AG10803 (cell line): Measurements from ENCODE around the gene HPDL.

Experiments
- DNase-seq: peaks from one replicate; pipeline ENCODE4 v3.0.0; 2010; ENCODE audit warnings: low read depth
- H3K4me3 ChIP-seq: 2 replicates; pipeline ENCODE4 v1.5.1; 2011; ENCODE audit warnings: mild to moderate bottlenecking, low read length, control low read depth
- TF ChIP-seq, protein P1 (sequence below): conservative IDR thresholded peaks from 2 replicates; pipeline ENCODE4 v1.5.1; 2011; ENCODE audit warnings: mild to moderate bottlenecking, low read length, control low read depth, inconsistent platforms

The HPDL gene

DNA sequence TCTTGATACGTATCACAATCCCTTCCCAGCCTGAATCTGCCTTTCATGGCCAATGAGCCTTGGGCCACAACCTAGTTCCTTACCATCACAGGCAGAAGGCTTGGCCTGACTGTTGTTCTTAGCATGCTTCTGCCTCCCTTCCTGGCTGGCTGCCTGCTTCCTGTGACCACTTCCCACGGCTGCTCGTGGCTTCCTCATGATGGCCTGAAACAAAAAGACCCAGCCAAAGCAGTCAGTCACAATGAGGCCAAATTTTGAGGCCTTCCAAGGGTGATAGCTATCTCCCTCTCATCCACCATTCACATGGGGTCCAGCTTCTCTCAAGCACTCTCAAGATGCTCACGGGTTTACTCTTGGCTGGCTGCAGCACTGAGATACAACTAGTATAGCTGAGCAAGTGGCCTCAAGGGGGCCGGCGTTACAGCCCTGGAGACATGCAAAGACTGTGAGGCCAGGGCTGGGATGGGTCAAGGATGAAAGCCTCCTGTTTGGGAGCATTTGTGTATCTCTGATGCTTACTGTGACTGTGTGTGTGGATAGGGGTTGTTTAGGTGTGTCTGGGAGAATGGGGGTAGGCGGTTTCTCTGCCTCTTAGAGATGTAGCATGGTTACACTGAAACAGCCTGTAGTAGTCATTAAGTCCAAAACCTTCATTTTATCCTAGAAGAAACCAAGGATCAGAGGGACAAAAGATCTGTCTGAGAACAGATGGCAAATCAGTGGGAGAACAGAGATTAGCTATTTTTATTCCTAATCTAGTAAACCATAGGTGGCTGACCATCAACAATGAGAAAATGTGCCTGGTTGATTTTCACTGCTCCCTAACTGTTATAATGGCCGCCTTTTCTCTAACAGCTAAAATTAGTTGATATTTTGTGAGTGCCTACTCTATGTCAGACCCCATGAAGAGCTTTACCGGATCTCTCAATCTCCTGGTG is 7.9 kb downstream of the HPDL start:
- TF ChIP-seq, protein P1, sequence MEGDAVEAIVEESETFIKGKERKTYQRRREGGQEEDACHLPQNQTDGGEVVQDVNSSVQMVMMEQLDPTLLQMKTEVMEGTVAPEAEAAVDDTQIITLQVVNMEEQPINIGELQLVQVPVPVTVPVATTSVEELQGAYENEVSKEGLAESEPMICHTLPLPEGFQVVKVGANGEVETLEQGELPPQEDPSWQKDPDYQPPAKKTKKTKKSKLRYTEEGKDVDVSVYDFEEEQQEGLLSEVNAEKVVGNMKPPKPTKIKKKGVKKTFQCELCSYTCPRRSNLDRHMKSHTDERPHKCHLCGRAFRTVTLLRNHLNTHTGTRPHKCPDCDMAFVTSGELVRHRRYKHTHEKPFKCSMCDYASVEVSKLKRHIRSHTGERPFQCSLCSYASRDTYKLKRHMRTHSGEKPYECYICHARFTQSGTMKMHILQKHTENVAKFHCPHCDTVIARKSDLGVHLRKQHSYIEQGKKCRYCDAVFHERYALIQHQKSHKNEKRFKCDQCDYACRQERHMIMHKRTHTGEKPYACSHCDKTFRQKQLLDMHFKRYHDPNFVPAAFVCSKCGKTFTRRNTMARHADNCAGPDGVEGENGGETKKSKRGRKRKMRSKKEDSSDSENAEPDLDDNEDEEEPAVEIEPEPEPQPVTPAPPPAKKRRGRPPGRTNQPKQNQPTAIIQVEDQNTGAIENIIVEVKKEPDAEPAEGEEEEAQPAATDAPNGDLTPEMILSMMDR, result no peak
- no peak overlapping the region for H3K4me3 ChIP-seq
- no peak for DNase-seq

DNA sequence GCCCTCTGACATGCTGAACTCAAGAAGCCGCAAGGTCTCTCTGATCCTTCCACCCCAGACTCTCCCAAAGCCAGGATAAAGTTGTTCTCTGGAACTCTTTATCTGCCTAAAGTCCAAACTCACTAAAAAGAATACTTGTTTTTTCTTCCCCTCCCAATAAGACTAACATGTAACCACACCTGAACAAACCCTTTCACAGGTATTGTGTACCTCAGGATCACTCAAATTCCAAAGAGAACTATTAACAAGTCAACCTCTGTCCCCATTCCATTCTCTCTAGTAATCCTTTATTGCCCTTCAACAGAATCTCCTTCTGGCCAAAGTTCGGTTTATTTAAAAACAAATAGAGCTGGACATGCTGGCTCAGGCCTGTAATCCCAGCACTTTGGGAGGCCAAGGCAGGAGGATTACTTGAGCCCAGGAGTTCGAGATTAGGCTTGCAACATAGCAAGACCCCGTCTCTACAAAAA is 9.2 kb downstream of the HPDL start:
- TF ChIP-seq, protein P1, result no peak
- no peak overlapping the region for H3K4me3 ChIP-seq
- DNase-seq, result no peak

DNA sequence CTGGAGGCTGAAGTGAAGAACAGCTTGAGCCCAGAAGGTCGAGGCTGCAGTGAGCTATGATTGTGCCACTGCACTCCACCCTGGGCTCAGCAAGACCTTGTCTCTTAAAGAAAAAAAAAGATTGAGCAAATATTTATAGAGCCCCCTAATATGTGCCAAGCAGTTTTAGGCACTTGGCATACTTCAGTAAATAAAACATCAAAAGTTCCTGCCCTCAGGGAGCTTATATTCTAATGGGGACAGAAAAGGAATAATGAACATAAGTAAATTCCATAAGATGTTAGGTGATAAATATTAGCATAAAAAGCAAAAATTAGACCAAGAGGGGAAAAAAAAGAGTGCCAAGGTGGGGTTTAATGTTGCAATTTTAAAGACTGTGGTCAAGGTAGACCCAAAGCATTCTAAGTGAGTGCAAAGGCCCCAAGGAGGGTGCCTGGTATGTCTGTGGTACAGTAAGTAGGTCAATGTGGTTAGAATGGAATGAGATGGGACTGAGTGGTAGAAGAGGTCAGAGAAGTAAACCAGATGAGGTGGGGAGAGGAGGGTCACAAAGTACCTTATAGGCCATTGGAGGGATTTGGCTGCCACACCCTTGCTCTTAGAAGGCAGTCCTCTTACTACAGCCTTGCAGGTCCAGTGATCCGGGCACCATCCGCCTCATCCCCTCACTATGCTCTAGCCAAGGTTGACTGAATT is 11.1 kb downstream of the HPDL start:
- H3K4me3 ChIP-seq, result no peak overlapping the region
- TF ChIP-seq, protein P1, result no peak
- DNase-seq, result peak; percentile 10

DNA sequence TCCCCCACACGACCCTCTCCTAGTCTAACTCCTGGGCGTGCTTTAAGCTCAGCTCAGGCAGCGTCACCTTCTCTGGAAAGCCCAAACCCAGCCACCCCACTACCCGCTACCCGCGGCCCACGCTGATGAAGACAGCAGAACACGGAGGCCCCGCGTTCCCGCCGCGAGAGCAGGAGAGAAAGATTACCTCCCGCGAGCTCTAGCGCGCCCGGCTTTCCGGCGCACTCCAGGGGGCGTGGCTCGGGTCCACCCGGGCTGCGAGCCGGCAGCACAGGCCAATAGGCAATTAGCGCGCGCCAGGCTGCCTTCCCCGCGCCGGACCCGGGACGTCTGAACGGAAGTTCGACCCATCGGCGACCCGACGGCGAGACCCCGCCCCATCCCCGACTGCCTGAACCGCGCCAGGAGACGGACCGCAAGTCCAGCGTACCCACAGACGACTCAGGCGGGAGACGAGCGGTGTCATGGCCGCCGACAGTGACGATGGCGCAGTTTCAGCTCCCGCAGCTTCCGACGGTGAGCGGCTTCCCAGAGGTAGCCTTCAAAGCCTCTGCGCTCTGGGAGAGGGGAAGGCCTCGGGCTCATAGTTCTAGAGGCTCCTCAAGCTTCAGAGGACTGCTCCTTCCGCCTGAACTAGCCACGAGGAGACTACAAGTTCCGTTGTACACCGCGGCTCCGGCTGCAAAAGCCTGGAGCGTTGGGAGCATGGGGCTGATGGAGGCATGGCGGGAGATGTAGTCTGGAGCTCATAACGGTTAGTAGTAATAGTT is 13.3 kb downstream of the HPDL start, which contains the start of the genes MUTYH and TOE1:
TSS of gene MUTYH (minus strand) at position 652 of the 770 bp plus-strand sequence. CDS start 5,935 bp downstream, outside the sequence.
TSS of gene TOE1 (plus strand) at position 382 of the 770 bp plus-strand sequence. CDS start at position 465, 83 bp downstream.
- peak within 1 kb of the TSS; percentile 95 for H3K4me3 ChIP-seq
- peak; percentile 88 for DNase-seq
- TF ChIP-seq, protein P1, result no peak

DNA sequence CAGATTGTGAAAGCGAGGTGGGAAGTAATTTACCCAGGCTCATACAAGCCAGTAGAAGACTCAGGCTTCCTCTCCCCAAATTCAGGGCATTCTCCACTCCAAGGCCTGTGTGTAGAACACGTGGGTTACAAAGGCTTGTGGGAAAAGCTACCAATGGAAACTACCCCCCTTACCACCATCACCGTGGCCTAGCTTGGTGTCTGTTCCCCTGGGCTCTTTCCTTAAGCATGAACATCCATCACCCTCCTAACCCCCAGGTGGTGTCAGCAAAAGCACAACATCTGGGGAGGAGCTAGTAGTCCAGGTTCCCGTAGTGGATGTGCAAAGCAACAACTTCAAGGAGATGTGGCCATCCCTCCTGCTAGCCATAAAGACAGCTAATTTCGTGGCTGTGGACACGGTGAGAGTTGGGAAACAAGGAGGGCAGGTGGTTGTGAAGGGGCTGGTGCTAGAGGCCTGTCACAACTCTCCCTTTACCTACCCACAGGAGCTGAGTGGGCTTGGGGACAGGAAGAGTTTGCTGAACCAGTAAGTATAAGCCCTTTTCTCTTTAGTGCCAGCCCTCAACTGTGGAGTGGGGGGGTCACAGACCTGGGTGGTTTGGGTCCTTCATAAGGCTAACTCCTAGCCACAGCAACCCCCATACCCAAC is 14.2 kb downstream of the HPDL start:
- TF ChIP-seq, protein P1, result no peak
- peak overlapping the region; percentile 95 for H3K4me3 ChIP-seq
- DNase-seq, result no peak

DNA sequence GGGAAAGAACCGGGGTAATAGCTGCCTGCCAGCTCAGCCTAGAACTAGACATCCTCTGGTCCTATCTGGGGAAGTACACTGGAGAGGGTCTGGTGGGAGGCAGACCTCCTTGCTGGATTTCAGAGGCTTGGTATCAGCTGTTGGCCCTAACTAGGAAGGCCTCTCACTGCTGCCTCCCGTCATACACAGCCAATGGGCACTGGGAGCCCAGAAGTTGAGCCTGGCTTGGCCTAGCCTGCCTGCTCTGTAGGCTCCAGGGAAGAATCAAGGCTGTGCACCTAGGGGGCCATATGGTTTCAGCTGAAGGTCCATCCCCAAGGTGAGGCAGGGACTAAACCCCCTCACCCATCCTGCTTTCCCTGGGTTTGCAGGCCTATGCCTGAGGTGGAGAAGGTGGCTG is 17.8 kb downstream of the HPDL start:
- TF ChIP-seq, protein P1, result no peak
- no peak for DNase-seq

More for the DNA sequence above, 17.8 kb downstream of the HPDL start:
- H3K4me3 ChIP-seq, result no peak overlapping the region
